H1 (cell line): ENCODE measurements around the gene TCF20. TPM values are rescaled to one million over a fixed set of nuclear protein-coding genes. Genes with fewer than 3 reads are reported as not detected.

Experiments used
- CTCF ChIA-PET: fragments of 300-600 bp; sonication (Branson Sonifier 250); formaldehyde crosslinking; loops from one replicate; lab custom pipeline; 2021; ENCODE audit not compliant: partially characterized antibody; lab: Charles Lee
- POLR2A ChIA-PET: fragments of 300-600 bp; sonication (Branson Sonifier 250); formaldehyde crosslinking; loops from one replicate; lab custom pipeline; 2021; ENCODE audit warnings: inconsistent platforms; ENCODE audit not compliant: partially characterized antibody; lab: Charles Lee
- DNase-seq, 2 experiments: peaks; one replicate each; pipeline versions ENCODE4 v3.0.0 to v3.0.0-alpha.2; 2010 to 2022; ENCODE audit warnings: low spot score in 2 of 2, low read depth in 1 of 2, mixed read lengths in 1 of 2
- FAIRE-seq: peaks from 2 replicates; lab custom pipeline; 2011; peaks lifted over from hg19 to GRCh38; lab: Jason Lieb, UNC
- H2AFZ ChIP-seq: 2 replicates; pipeline ENCODE4 v1.8.1; 2012; ENCODE audit warnings: low read length, inconsistent platforms
- H2AK5ac ChIP-seq: 2 replicates; pipeline ENCODE4 v1.6.1; 2013; ENCODE audit warnings: low read depth, low read length
- H2BK120ac ChIP-seq: replicated peaks from 2 replicates; pipeline ENCODE3; 2013; ENCODE audit warnings: low read depth, low read length, inconsistent platforms
- H2BK12ac ChIP-seq: 2 replicates; pipeline ENCODE4 v1.6.1; 2013; ENCODE audit warnings: low read depth, low read length
- H2BK15ac ChIP-seq: 2 replicates; pipeline ENCODE4 v1.6.1; 2013; ENCODE audit warnings: low read length
- H2BK20ac ChIP-seq: 2 replicates; pipeline ENCODE4 v1.6.1; 2013; ENCODE audit warnings: low read length
- H2BK5ac ChIP-seq: 2 replicates; pipeline ENCODE4 v1.6.1; 2013; ENCODE audit warnings: low read depth, low read length
- H3K14ac ChIP-seq: 2 replicates; pipeline ENCODE4 v1.6.1; 2013; ENCODE audit warnings: inconsistent platforms; ENCODE audit not compliant: insufficient read length
- H3K18ac ChIP-seq: 2 replicates; pipeline ENCODE4 v1.6.1; 2013; ENCODE audit warnings: low read length; ENCODE audit errors: extremely low read depth
- H3K23ac ChIP-seq: 2 replicates; pipeline ENCODE4 v1.6.1; 2013; ENCODE audit warnings: inconsistent platforms; ENCODE audit not compliant: insufficient read length
- H3K23me2 ChIP-seq: 2 replicates; pipeline ENCODE4 v1.6.1; 2013; ENCODE audit warnings: low read depth, low read length
- H3K27ac ChIP-seq: 2 replicates; pipeline ENCODE4 v1.6.1; 2011; ENCODE audit warnings: low read depth, low read length, inconsistent platforms
- H3K27me3 ChIP-seq, 4 experiments: replicated peaks in 1 of 4; 1 replicate in 1 of 4; 2 replicates in 3 of 4; pipeline versions ENCODE4 v1.6.1 to v1.8.1; 2011 to 2013; ENCODE audit warnings: low read length in 3 of 4, mild to moderate bottlenecking in 3 of 4, inconsistent platforms in 2 of 4, mixed read lengths in 2 of 4, moderate library complexity in 1 of 4; ENCODE audit not compliant: control insufficient read depth in 3 of 4, insufficient read depth in 3 of 4; ENCODE audit errors: extremely low read depth in 1 of 4
- H3K36me3 ChIP-seq, 4 experiments: 2 replicates each; pipeline versions ENCODE4 v1.6.1 to v1.8.1; 2011 to 2013; ENCODE audit warnings: mild to moderate bottlenecking in 4 of 4, low read length in 3 of 4, moderate library complexity in 2 of 4, control low read depth in 1 of 4, inconsistent platforms in 1 of 4; ENCODE audit not compliant: insufficient read depth in 4 of 4, control insufficient read depth in 2 of 4
- H3K4ac ChIP-seq: replicated peaks from 2 replicates; pipeline ENCODE3; 2013; ENCODE audit warnings: low read length, low read depth, mixed read lengths, inconsistent platforms; ENCODE audit not compliant: insufficient read length
- H3K4me1 ChIP-seq, 4 experiments: replicated peaks in 1 of 4; 1 replicate in 1 of 4; 2 replicates in 3 of 4; pipeline versions ENCODE4 v1.6.1 to v1.8.1; 2011 to 2013; ENCODE audit warnings: low read length in 3 of 4, inconsistent platforms in 2 of 4, mixed read lengths in 1 of 4; ENCODE audit not compliant: insufficient read depth in 4 of 4, control insufficient read depth in 3 of 4
- H3K4me2 ChIP-seq, 2 experiments: 2 replicates each; pipeline versions ENCODE4 v1.6.1 to v1.8.1; 2011 to 2013; ENCODE audit warnings: low read depth in 2 of 2, low read length in 2 of 2, control low read depth in 1 of 2, inconsistent platforms in 1 of 2, mild to moderate bottlenecking in 1 of 2; ENCODE audit not compliant: insufficient read depth in 1 of 2
- H3K4me3 ChIP-seq, 4 experiments: fragments of 200-600, 300-600 bp in 1 of 4; sonication (generic), shearing (Covaris generic), sonication (Bioruptor Twin) in 1 of 4; 2 replicates each; pipeline versions ENCODE4 v1.5.1 to v1.8.1; 2011 to 2016; ENCODE audit warnings: low read length in 4 of 4, low read depth in 3 of 4, control low read depth in 2 of 4, inconsistent platforms in 2 of 4, mild to moderate bottlenecking in 2 of 4, mixed read lengths in 1 of 4, moderate library complexity in 1 of 4; ENCODE audit not compliant: insufficient read depth in 2 of 4; ENCODE audit errors: extremely low read depth in 1 of 4
- H3K56ac ChIP-seq: replicated peaks from 2 replicates; pipeline ENCODE3; 2013; ENCODE audit warnings: low read depth, mild to moderate bottlenecking, mixed read lengths, low read length, inconsistent platforms; ENCODE audit not compliant: insufficient read length
- H3K79me1 ChIP-seq: 2 replicates; pipeline ENCODE4 v1.6.1; 2013; ENCODE audit warnings: low read depth, low read length, control low read depth
- H3K79me2 ChIP-seq, 2 experiments: 2 replicates each; pipeline versions ENCODE4 v1.6.1 to v1.8.1; 2012 to 2013; ENCODE audit warnings: low read length in 2 of 2, mild to moderate bottlenecking in 2 of 2, inconsistent platforms in 1 of 2; ENCODE audit not compliant: insufficient read depth in 2 of 2, control insufficient read depth in 1 of 2
- H3K9ac ChIP-seq, 4 experiments: replicated peaks in 1 of 4; 1 replicate in 1 of 4; 2 replicates in 3 of 4; pipeline versions ENCODE4 v1.6.1 to v1.8.1; 2011 to 2013; ENCODE audit warnings: low read depth in 3 of 4, low read length in 3 of 4, control low read depth in 2 of 4, mild to moderate bottlenecking in 2 of 4, moderate library complexity in 2 of 4, inconsistent platforms in 1 of 4; ENCODE audit errors: extremely low read depth in 1 of 4
- H3K9me3 ChIP-seq, 2 experiments: 2 replicates each; pipeline versions ENCODE4 v1.6.1 to v1.8.1; 2012 to 2013; ENCODE audit warnings: mild to moderate bottlenecking in 2 of 2, moderate library complexity in 2 of 2, control low read depth in 1 of 2, inconsistent platforms in 1 of 2, low read depth in 1 of 2, low read length in 1 of 2, mixed read lengths in 1 of 2; ENCODE audit not compliant: insufficient read depth in 2 of 2
- H4K20me1 ChIP-seq, 2 experiments: replicated peaks in 1 of 2; 2 replicates each; pipeline versions ENCODE3 to v1.8.1; 2011 to 2013; ENCODE audit warnings: inconsistent platforms in 2 of 2, low read length in 2 of 2, mild to moderate bottlenecking in 1 of 2; ENCODE audit not compliant: insufficient read depth in 2 of 2, control insufficient read depth in 1 of 2
- H4K5ac ChIP-seq: 2 replicates; pipeline ENCODE4 v1.6.1; 2013; ENCODE audit warnings: low read length, low read depth, mixed read lengths, inconsistent platforms; ENCODE audit not compliant: insufficient read length
- H4K8ac ChIP-seq: 2 replicates; pipeline ENCODE4 v1.8.0; 2013; ENCODE audit warnings: mild to moderate bottlenecking, moderate library complexity, low read length, inconsistent platforms; ENCODE audit not compliant: insufficient read depth; ENCODE audit errors: extremely low read depth
- H4K91ac ChIP-seq: replicated peaks from 2 replicates; pipeline ENCODE3; 2013; ENCODE audit warnings: low read length, mixed read lengths, inconsistent platforms; ENCODE audit not compliant: insufficient read length
- CHD2 ChIP-seq: IDR thresholded peaks from 2 replicates; pipeline ENCODE4 v1.6.1; 2012; ENCODE audit warnings: low read length, improper control_type of control experiment
- EP300 ChIP-seq, 2 experiments: IDR thresholded peaks; 1 replicate in 1 of 2; 2 replicates in 1 of 2; pipeline ENCODE4 v1.6.1; 2011 to 2012; ENCODE audit warnings: low read depth in 2 of 2, low read length in 2 of 2, mild to moderate bottlenecking in 2 of 2, borderline replicate concordance in 1 of 2, inconsistent platforms in 1 of 2, moderate library complexity in 1 of 2
- GTF2F1 ChIP-seq: IDR thresholded peaks from 2 replicates; pipeline ENCODE4 v1.6.1; 2012; ENCODE audit warnings: low read depth, low read length, improper control_type of control experiment, borderline replicate concordance
- KDM1A ChIP-seq: fragments of 200-600, 300-600 bp; sonication (generic); IDR thresholded peaks from 2 replicates; pipeline ENCODE4 v1.7.1; 2016; ENCODE audit warnings: mild to moderate bottlenecking, low read length, borderline replicate concordance
- NRF1 ChIP-seq: IDR thresholded peaks from 2 replicates; pipeline ENCODE4 v1.6.1; 2011; ENCODE audit warnings: mild to moderate bottlenecking, low read depth, low read length, improper control_type of control experiment
- PHF8 ChIP-seq: fragments of 200-600 bp; sonication (generic); conservative IDR thresholded peaks from 2 replicates; pipeline ENCODE4 v1.7.1; 2012; ENCODE audit warnings: low read depth, mild to moderate bottlenecking, inconsistent platforms, low read length, moderate library complexity
- RFX5 ChIP-seq: IDR thresholded peaks from 2 replicates; pipeline ENCODE4 v1.6.1; 2011; ENCODE audit warnings: low read depth, low read length, improper control_type of control experiment, borderline replicate concordance
- SIX5 ChIP-seq: IDR thresholded peaks from 2 replicates; pipeline ENCODE4 v1.6.1; 2011; ENCODE audit warnings: mild to moderate bottlenecking, low read depth, low read length
- ZNF274 ChIP-seq: IDR thresholded peaks from 2 replicates; pipeline ENCODE4 v1.7.0; 2012; ENCODE audit warnings: low read length, borderline replicate concordance; ENCODE audit errors: extremely low read depth
- whole genome bisulfite sequencing, 2 experiments: shearing (Covaris generic) in 1 of 2; methylation state at CpG; one replicate each; pipeline versions ENCODE4 v1.1.6 to v1.1.7; 2013 to 2015; ENCODE audit warnings: low lambda C conversion rate in 2 of 2, mixed read lengths in 2 of 2, inconsistent platforms in 1 of 2, low coverage in 1 of 2, missing lambda C conversion rate in 1 of 2; ENCODE audit not compliant: insufficient replicate concordance in 2 of 2, insufficient coverage in 1 of 2, insufficient read length in 1 of 2; ENCODE audit errors: extremely low coverage in 1 of 2, missing lambda C conversion rate in 1 of 2; 5-methylcytosine and 5-hydroxymethylcytosine counted together
- polyA plus RNA-seq, 7 experiments: library from polyadenylated mRNA; depleted of rRNA in 3 of 7; stranded (reverse) in 5 of 7; unstranded in 2 of 7; fragments of >200 nt in 5 of 7; fragments of 200-250 nt in 2 of 7; gene quantifications; 1 replicate in 5 of 7; 2 replicates in 1 of 7; 4 replicates in 1 of 7; pipeline versions ENCODE4 v1.2.1 to v1.2.3, GENCODE V29; 2011 to 2013; ENCODE audit warnings: missing spikeins in 2 of 7, mixed read lengths in 2 of 7
- total RNA-seq: library from RNA; stranded (reverse); fragmentation: NEBNext Ultra II Directional; extraction: Animal tissue kit (Norgen Biotek cat#: 25700); gene quantifications from 2 replicates; pipeline ENCODE4 v1.2.1, GENCODE V29; 2021
- TF ChIP-seq, protein P1 (sequence below), 3 experiments: IDR thresholded peaks; 1 replicate in 2 of 3; 2 replicates in 1 of 3; pipeline versions ENCODE4 v1.5.1 to v1.6.1; 2011; ENCODE audit warnings: low read length in 3 of 3, mild to moderate bottlenecking in 3 of 3, inconsistent platforms in 2 of 3, low read depth in 1 of 3, moderate library complexity in 1 of 3; ENCODE audit not compliant: insufficient read depth in 1 of 3; ENCODE audit errors: control extremely low read depth in 1 of 3

Gene TCF20
- total and polyA plus RNA-seq, 2 of the 8 experiments (the other 6 are each of a cell fraction or from before 2014, with no cell fraction given), result 22.0 to 79.8 TPM

DNA sequence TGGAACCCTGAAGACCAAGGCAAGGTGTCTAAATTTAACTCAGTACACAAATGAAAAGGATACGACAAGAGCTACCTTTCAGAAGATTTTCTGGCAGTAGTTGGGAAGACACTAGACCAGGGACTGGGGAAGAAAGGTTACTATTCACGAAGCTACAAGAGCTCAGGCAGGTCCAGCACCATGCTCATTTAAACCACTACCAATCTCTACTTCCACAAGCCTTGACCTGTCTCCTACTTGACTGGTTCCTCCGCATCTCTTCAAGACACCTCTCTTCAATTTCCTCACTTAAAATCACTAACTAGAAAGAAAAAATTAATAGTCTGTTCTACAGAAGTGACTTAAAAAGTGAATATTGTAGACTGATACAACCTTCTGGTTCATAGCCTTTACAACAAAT, 22.9 kb downstream of the TCF20 start:
- Histone ChIP-seq H3K9ac (no peak overlapping the region), H2BK20ac (no peak overlapping the region), H3K4ac (no peak overlapping the region), H4K20me1 (peaks cover 22 to 28% of the 10 kb centered on the region in 2 experiments), H3K9me3 (no peaks in the 10 kb centered on the region), H4K8ac (no peak overlapping the region), H3K56ac (no peak overlapping the region), H2AFZ (no peak overlapping the region), H2BK5ac (no peak overlapping the region), H3K27ac (no peak overlapping the region), H3K23ac (no peak overlapping the region), H3K79me2 (peaks cover 0 to 75% of the 10 kb centered on the region in 2 experiments; a peak in 2 of 4 replicates), H3K23me2 (no peaks in the 10 kb centered on the region), H3K79me1 (peaks cover 5% of the 10 kb centered on the region; the same call in 1 of the 2 replicates), H3K14ac (no peak overlapping the region), H2BK12ac (no peak overlapping the region), H3K4me2 (no peak overlapping the region), H3K18ac (no peak overlapping the region), H2AK5ac (no peak overlapping the region), H3K27me3 (no peaks in the 10 kb centered on the region), H3K4me1 (no peaks in the 10 kb centered on the region), H4K91ac (no peak overlapping the region), H3K36me3 (no peaks in the 10 kb centered on the region), H3K4me3 (no peak overlapping the region), H4K5ac (no peak overlapping the region), H2BK120ac (no peak overlapping the region), H2BK15ac (no peak overlapping the region)
- WGBS, 2 experiments, result 96% methylated on average over 3 of the region's 3 CpGs; no CpG with 5 or more reads in 1 of the 2 experiments
- no peak for TF ChIP-seq CHD2
- no peak for TF ChIP-seq PHF8
- no peak for TF ChIP-seq EP300 (IDR thresholded peaks at IDR 0.05; ENCODE audit: borderline replicate concordance in 1 of 2, low read depth in 2 of 2, low read length in 2 of 2)
- TF ChIP-seq RFX5, result no peak
- TF ChIP-seq GTF2F1, result no peak
- TF ChIP-seq KDM1A, result no peak
- TF ChIP-seq NRF1, result no peak
- TF ChIP-seq SIX5, result no peak
- no peak for TF ChIP-seq ZNF274
- TF ChIP-seq, protein P1, sequence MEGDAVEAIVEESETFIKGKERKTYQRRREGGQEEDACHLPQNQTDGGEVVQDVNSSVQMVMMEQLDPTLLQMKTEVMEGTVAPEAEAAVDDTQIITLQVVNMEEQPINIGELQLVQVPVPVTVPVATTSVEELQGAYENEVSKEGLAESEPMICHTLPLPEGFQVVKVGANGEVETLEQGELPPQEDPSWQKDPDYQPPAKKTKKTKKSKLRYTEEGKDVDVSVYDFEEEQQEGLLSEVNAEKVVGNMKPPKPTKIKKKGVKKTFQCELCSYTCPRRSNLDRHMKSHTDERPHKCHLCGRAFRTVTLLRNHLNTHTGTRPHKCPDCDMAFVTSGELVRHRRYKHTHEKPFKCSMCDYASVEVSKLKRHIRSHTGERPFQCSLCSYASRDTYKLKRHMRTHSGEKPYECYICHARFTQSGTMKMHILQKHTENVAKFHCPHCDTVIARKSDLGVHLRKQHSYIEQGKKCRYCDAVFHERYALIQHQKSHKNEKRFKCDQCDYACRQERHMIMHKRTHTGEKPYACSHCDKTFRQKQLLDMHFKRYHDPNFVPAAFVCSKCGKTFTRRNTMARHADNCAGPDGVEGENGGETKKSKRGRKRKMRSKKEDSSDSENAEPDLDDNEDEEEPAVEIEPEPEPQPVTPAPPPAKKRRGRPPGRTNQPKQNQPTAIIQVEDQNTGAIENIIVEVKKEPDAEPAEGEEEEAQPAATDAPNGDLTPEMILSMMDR (IDR thresholded peaks at IDR 0.05; ENCODE audit: control extremely low read depth in 1 of 3, insufficient read depth in 1 of 3, low read depth in 1 of 3, low read length in 3 of 3), result no peak
- ChIA-PET POLR2A (no interaction called here), CTCF (no interaction called here)
- DNase-seq (no peak), FAIRE-seq (no peak)
